Endodermal cell (in vitro differentiated cells): ENCODE measurements around the gene BHLHA15. TPM values are rescaled to one million over a fixed set of nuclear protein-coding genes. Genes with fewer than 3 reads are reported as not detected.

Experiments
- DNase-seq: peaks from one replicate; pipeline ENCODE4 v3.0.0-alpha.2; 2017
- H3K27ac ChIP-seq: 2 replicates; pipeline ENCODE4 v1.5.1; 2013; ENCODE audit warnings: mild to moderate bottlenecking, low read depth, low read length, moderate library complexity
- H3K27me3 ChIP-seq: 2 replicates; pipeline ENCODE4 v1.6.1; 2013; ENCODE audit warnings: mild to moderate bottlenecking, low read length, moderate library complexity; ENCODE audit not compliant: insufficient read depth, control insufficient read depth, poor library complexity, severe bottlenecking
- H3K36me3 ChIP-seq: 2 replicates; pipeline ENCODE4 v1.7.0; 2013; ENCODE audit warnings: mild to moderate bottlenecking, low read length, moderate library complexity; ENCODE audit not compliant: control insufficient read depth, insufficient read depth
- H3K4me1 ChIP-seq: one replicate; pipeline ENCODE4 v1.7.0; 2013; ENCODE audit warnings: low read length; ENCODE audit not compliant: control insufficient read depth, insufficient read depth
- H3K4me3 ChIP-seq: 2 replicates; pipeline ENCODE4 v1.5.1; 2013; ENCODE audit warnings: mild to moderate bottlenecking, low read length, moderate library complexity
- H3K9ac ChIP-seq: 2 replicates; pipeline ENCODE4 v1.6.1; 2013; ENCODE audit warnings: mild to moderate bottlenecking, low read length, moderate library complexity; ENCODE audit not compliant: poor library complexity, severe bottlenecking; ENCODE audit errors: extremely low read depth
- H3K9me3 ChIP-seq: 2 replicates; pipeline ENCODE4 v1.6.1; 2013; ENCODE audit warnings: mild to moderate bottlenecking, low read length, moderate library complexity; ENCODE audit not compliant: control insufficient read depth
- H3K27ac Mint-ChIP-seq: 2 replicates; pipeline ENCODE4 v1.8.0; 2020; ENCODE audit warnings: mixed read lengths
- H3K27me3 Mint-ChIP-seq: 2 replicates; pipeline ENCODE4 v1.8.0; 2021; ENCODE audit warnings: mild to moderate bottlenecking, mixed read lengths; ENCODE audit not compliant: insufficient read depth
- H3K36me3 Mint-ChIP-seq: 2 replicates; pipeline ENCODE4 v1.8.0; 2020; ENCODE audit warnings: low read depth, mixed read lengths
- H3K4me1 Mint-ChIP-seq: 2 replicates; pipeline ENCODE4 v1.8.0; 2020; ENCODE audit warnings: mixed read lengths
- H3K4me3 Mint-ChIP-seq: 2 replicates; pipeline ENCODE4 v1.8.0; 2020; ENCODE audit warnings: mild to moderate bottlenecking, moderate library complexity, mixed read lengths
- H3K9me3 Mint-ChIP-seq: 2 replicates; pipeline ENCODE4 v1.8.0; 2020; ENCODE audit warnings: mild to moderate bottlenecking, mixed read lengths
- WGBS, 2 experiments: methylation state at CpG; one replicate each; pipeline versions ENCODE4 v1.1.5 to v1.1.7; 2013; ENCODE audit warnings: missing lambda C conversion rate in 2 of 2, mixed read lengths in 1 of 2; ENCODE audit not compliant: insufficient coverage in 1 of 2, insufficient read length in 1 of 2; 5-methylcytosine and 5-hydroxymethylcytosine counted together
- total RNA-seq, 2 donors: library from RNA; stranded (reverse); fragmentation: NEBNext Ultra II Directional in 1 of 2; extraction: Animal tissue kit (Norgen Biotek cat#: 25700) in 1 of 2; gene quantifications; 2 replicates in 1 of 2; 3 replicates in 1 of 2; pipeline ENCODE4 v1.2.1, GENCODE V29; 2021
- TF ChIP-seq, protein P1 (sequence below): fragments of 200-600 bp; sonication (generic); conservative IDR thresholded peaks from 2 replicates; pipeline ENCODE4 v1.5.0; 2021; ENCODE audit warnings: antibody characterized with exemption, mild to moderate bottlenecking

BHLHA15 gene
- total RNA-seq, 2 donors from 2014 or later = 0.86 to 0.95 TPM

DNA sequence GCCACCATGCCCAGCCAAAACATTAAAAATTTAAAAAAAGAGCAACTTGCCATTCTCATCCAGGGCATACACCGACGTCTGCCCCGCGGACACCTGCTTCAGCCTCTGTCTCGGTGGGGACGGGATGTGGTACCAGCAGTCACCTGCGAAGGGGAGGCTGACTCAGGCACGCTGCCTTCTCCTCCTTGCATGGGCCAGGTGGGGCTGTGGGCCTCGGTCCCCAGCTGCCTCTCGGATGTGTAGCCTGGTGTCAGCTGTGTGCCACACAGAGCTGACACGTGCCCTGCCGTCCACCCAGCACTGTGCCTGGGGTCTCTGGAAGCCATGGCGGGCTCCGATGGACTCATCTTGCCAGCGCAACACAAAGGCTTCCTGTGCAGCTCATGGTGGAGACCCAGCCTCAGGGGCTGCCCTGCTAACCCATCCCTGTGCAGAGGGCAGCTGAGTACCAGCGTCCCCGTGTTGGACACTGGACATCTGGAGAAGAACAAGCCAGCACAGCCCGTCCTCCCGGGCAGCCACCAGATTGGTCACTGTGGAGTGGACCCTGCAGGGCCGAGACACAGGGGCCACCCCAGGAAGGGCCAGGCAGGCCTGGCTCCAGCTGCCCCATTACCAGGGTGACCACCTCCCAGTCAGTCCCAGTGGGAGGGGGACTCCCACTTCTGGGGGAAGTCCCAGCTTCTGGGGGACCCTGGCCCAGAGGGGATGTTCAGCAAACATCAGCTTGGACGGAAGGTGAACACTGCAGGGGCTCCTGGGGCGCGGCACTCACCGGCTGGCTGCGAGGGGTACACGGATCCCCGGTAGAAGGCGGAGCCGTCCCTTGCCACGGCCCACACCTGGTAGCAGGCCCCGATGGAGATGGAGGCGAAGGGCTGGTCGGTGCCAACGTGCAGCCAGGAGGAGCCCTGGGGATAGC, 10.6 kb downstream of the BHLHA15 start:
- no peaks in the 10 kb centered on the region for H3K4me1 Mint-ChIP-seq

DNA sequence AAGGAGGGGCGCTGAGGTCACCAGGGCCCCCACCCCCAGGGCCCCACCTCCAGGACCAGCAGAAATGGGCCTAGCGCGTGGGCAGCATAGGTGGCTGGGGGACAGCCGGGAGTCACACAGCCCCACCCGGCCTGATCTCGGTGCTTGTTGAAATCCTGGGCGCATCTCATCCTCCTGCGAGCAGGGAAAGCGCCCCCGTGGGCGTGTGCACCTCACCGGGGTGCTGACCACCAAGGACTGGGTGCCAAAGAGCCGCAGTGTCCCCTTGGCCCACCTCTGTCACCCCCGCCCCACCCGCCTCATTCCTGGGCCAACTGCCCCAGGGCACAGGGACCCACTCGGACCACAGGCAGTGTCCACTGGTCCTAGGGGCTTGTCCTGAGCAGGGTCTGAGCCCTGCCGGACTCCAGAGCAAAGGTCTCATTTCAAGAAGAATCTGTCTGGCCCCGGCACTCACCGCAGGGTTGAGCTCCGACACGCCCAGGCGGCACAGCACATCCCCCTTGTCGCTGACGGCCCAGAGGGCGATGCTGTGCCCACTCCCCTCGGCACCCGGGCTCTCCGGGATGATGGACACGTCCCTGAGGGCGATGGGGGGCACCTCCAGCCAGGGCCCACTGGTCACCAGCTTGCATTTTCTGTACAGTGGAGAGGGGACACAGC, 11.4 kb downstream of the BHLHA15 start:
- Mint-ChIP-seq H3K9me3 (no peaks in the 10 kb centered on the region), H3K4me3 (no peak overlapping the region), H3K36me3 (peaks cover 12% of the 10 kb centered on the region), H3K27me3 (no peaks in the 10 kb centered on the region), H3K27ac (no peak overlapping the region), H3K4me1 (no peaks in the 10 kb centered on the region)
- Histone ChIP-seq H3K4me1 (no peaks in the 10 kb centered on the region), H3K4me3 (no peak overlapping the region), H3K9me3 (no peaks in the 10 kb centered on the region), H3K36me3 (peaks cover 4% of the 10 kb centered on the region), H3K27me3 (no peaks in the 10 kb centered on the region), H3K9ac (no peak overlapping the region), H3K27ac (no peak overlapping the region)
- 94 to 99% methylated on average over 19 to 30 of the region's 30 CpGs for WGBS, 2 experiments
- TF ChIP-seq, protein P1, sequence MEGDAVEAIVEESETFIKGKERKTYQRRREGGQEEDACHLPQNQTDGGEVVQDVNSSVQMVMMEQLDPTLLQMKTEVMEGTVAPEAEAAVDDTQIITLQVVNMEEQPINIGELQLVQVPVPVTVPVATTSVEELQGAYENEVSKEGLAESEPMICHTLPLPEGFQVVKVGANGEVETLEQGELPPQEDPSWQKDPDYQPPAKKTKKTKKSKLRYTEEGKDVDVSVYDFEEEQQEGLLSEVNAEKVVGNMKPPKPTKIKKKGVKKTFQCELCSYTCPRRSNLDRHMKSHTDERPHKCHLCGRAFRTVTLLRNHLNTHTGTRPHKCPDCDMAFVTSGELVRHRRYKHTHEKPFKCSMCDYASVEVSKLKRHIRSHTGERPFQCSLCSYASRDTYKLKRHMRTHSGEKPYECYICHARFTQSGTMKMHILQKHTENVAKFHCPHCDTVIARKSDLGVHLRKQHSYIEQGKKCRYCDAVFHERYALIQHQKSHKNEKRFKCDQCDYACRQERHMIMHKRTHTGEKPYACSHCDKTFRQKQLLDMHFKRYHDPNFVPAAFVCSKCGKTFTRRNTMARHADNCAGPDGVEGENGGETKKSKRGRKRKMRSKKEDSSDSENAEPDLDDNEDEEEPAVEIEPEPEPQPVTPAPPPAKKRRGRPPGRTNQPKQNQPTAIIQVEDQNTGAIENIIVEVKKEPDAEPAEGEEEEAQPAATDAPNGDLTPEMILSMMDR = no peak
- DNase-seq = no peak

More for the DNA sequence above, 10.6 kb downstream of the BHLHA15 start:
- Histone ChIP-seq H3K36me3 (peaks cover under 1% of the 10 kb centered on the region), H3K27me3 (no peaks in the 10 kb centered on the region), H3K9ac (no peak overlapping the region), H3K27ac (no peak overlapping the region), H3K4me1 (no peaks in the 10 kb centered on the region), H3K9me3 (no peaks in the 10 kb centered on the region), H3K4me3 (no peak overlapping the region)
- H3K9me3 Mint-ChIP-seq = no peaks in the 10 kb centered on the region
- DNase-seq = no peak
- TF ChIP-seq, protein P1 = no peak
- H3K36me3 Mint-ChIP-seq = peaks cover 8% of the 10 kb centered on the region
- H3K4me3 Mint-ChIP-seq = no peak overlapping the region
- WGBS, 2 experiments = 94 to 96% methylated on average over 28 to 34 of the region's 34 CpGs
- no peaks in the 10 kb centered on the region for H3K27me3 Mint-ChIP-seq
- no peak overlapping the region for H3K27ac Mint-ChIP-seq

DNA sequence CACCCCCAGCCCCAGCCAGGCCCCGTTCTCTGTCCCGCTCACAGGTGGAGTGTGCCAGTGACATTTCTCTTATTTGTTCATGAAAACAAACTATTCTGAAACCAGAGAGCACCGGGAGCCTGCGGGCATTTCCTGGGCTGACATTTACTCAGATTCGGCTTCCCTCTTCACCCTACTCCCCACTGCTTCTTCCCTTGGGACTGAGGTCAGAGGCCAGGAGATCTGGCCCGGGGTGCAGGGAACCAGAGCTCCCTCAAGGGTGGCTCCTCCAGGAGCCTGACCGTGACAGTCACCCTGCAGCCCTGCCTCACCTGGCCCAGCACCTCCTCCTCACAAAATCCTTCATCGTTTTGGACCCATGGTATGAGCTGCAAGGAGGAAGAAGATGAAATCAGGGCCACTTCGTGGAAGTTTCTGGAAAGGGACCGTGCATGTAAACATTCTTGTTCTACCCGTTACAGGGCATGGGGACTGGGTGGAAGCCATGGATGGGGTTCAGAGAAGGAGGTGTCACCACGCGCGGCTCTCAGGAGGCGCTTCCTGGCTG, 12.2 kb downstream of the BHLHA15 start:
- TF ChIP-seq, protein P1 = no peak
- no peaks in the 10 kb centered on the region for H3K9me3 Mint-ChIP-seq

More for the DNA sequence above, 12.2 kb downstream of the BHLHA15 start:
- Mint-ChIP-seq H3K4me1 (no peaks in the 10 kb centered on the region), H3K27me3 (no peaks in the 10 kb centered on the region), H3K27ac (no peak overlapping the region), H3K4me3 (no peak overlapping the region), H3K36me3 (peaks cover 12% of the 10 kb centered on the region)
- no peak overlapping the region for H3K9ac ChIP-seq
- H3K27ac ChIP-seq = no peak overlapping the region
- WGBS, 2 experiments = 90 to 97% methylated on average over 7 to 15 of the region's 15 CpGs
- peaks cover 4% of the 10 kb centered on the region for H3K36me3 ChIP-seq
- no peaks in the 10 kb centered on the region for H3K27me3 ChIP-seq
- H3K4me1 ChIP-seq = no peaks in the 10 kb centered on the region
- DNase-seq = no peak
- no peak overlapping the region for H3K4me3 ChIP-seq
- H3K9me3 ChIP-seq = no peaks in the 10 kb centered on the region
